B cell (primary cell): ENCODE results near the gene TEX9. TPM values are rescaled to one million over a fixed set of nuclear protein-coding genes. Genes with fewer than 3 reads are reported as not detected.

Source experiments
- ATAC-seq: fragments of 200-7000 bp; cut with Tn5 transposase; one replicate; pipeline ENCODE4 v1.10.0; 2021; ENCODE audit warnings: low read depth, mild to moderate bottlenecking, moderate number of reproducible peaks, moderate library complexity
- CTCF ChIA-PET: fragments of 350-600 bp; sonication (Branson Sonifier 250); formaldehyde crosslinking; loops from one replicate; lab custom pipeline; 2021; ENCODE audit warnings: antibody characterized with exemption, inconsistent platforms; lab: Charles Lee
- POLR2A ChIA-PET: fragments of 350-600 bp; sonication (Branson Sonifier 250); formaldehyde crosslinking; loops from one replicate; lab custom pipeline; 2021; ENCODE audit warnings: antibody characterized with exemption; lab: Charles Lee
- DNase-seq: peaks from one replicate; pipeline ENCODE4 v3.0.0; 2013
- H2AFZ ChIP-seq: 2 replicates; pipeline ENCODE4 v1.6.1; 2012; ENCODE audit warnings: mild to moderate bottlenecking, low read depth, low read length; ENCODE audit not compliant: insufficient read depth, poor library complexity, severe bottlenecking
- H3K27ac ChIP-seq, 2 donors: 1 replicate in 1 of 2; 2 replicates in 1 of 2; pipeline ENCODE4 v1.5.1; 2012 to 2013; ENCODE audit warnings: low read length in 2 of 2, mild to moderate bottlenecking in 2 of 2, moderate library complexity in 1 of 2
- H3K27me3 ChIP-seq, 4 experiments: fragments of 200-600 bp in 1 of 4; sonication (generic) in 1 of 4; replicated peaks in 1 of 4; 1 replicate in 2 of 4; 2 replicates in 2 of 4; pipeline versions ENCODE4 v1.6.1 to v1.7.0; 2013 to 2016; ENCODE audit warnings: low read length in 3 of 4, mild to moderate bottlenecking in 2 of 4, mixed read lengths in 1 of 4, moderate library complexity in 1 of 4; ENCODE audit not compliant: insufficient read depth in 4 of 4, control insufficient read depth in 3 of 4; ENCODE audit errors: control extremely low read depth in 1 of 4
- H3K36me3 ChIP-seq, 2 experiments: replicated peaks in 1 of 2; 1 replicate in 1 of 2; 2 replicates in 1 of 2; pipeline versions ENCODE4 v1.6.1 to v1.7.1; 2013; ENCODE audit warnings: low read length in 1 of 2; ENCODE audit not compliant: insufficient read depth in 2 of 2, control insufficient read depth in 1 of 2; ENCODE audit errors: control extremely low read depth in 1 of 2, extremely low read depth in 1 of 2
- H3K4me1 ChIP-seq, 2 donors: fragments of 200-600 bp in 1 of 2; sonication (generic) in 1 of 2; 1 replicate in 1 of 2; 2 replicates in 1 of 2; pipeline versions ENCODE4 v1.5.1 to v1.6.1; 2013 to 2017; ENCODE audit warnings: low read length in 2 of 2; ENCODE audit not compliant: control insufficient read depth in 2 of 2, insufficient read depth in 2 of 2
- H3K4me2 ChIP-seq: replicated peaks from 2 replicates; pipeline ENCODE3; 2012; ENCODE audit warnings: mild to moderate bottlenecking, low read depth, low read length; ENCODE audit not compliant: poor library complexity, severe bottlenecking
- H3K4me3 ChIP-seq, 5 experiments: fragments of 200-600 bp in 1 of 5; sonication (generic) in 1 of 5; 1 replicate in 3 of 5; 2 replicates in 2 of 5; pipeline versions ENCODE4 v1.5.1 to v1.7.0; 2011 to 2016; ENCODE audit warnings: low read length in 4 of 5, mild to moderate bottlenecking in 4 of 5, low read depth in 2 of 5, control low read depth in 1 of 5, moderate library complexity in 1 of 5; ENCODE audit not compliant: insufficient read depth in 1 of 5; ENCODE audit errors: control extremely low read depth in 1 of 5, extremely low read depth in 1 of 5
- H3K79me2 ChIP-seq: fragments of 200-600 bp; sonication (generic); one replicate; pipeline ENCODE4 v1.6.0; 2016; ENCODE audit warnings: low read length; ENCODE audit not compliant: control insufficient read depth, insufficient read depth
- H3K9ac ChIP-seq: fragments of 200-600 bp; sonication (generic); 2 replicates; pipeline ENCODE4 v1.6.1; 2017; ENCODE audit warnings: mild to moderate bottlenecking, low read length, moderate library complexity
- H3K9me3 ChIP-seq, 3 donors: one replicate each; pipeline versions ENCODE4 v1.6.1 to v1.7.1; 2013; ENCODE audit warnings: low read length in 2 of 3; ENCODE audit not compliant: control insufficient read depth in 2 of 3, insufficient read depth in 1 of 3; ENCODE audit errors: control extremely low read depth in 1 of 3
- H4K20me1 ChIP-seq: 2 replicates; pipeline ENCODE4 v1.6.0; 2012; ENCODE audit warnings: mild to moderate bottlenecking, low read length; ENCODE audit not compliant: insufficient read depth, control insufficient read depth, poor library complexity, severe bottlenecking
- H3K27ac Mint-ChIP-seq: one replicate; pipeline ENCODE4 v1.8.0; 2021; ENCODE audit warnings: mixed read lengths
- H3K27me3 Mint-ChIP-seq: one replicate; pipeline ENCODE4 v1.8.0; 2021; ENCODE audit warnings: mixed read lengths
- H3K4me1 Mint-ChIP-seq: one replicate; pipeline ENCODE4 v1.8.0; 2021; ENCODE audit warnings: mixed read lengths
- H3K4me3 Mint-ChIP-seq: one replicate; pipeline ENCODE4 v1.8.0; 2021; ENCODE audit warnings: mixed read lengths
- H3K9me3 Mint-ChIP-seq: one replicate; pipeline ENCODE4 v1.8.0; 2022; ENCODE audit warnings: mixed read lengths; ENCODE audit not compliant: insufficient read depth
- CTCF ChIP-seq: fragments of 200-600 bp; IDR thresholded peaks from one replicate; pipeline ENCODE4 v1.8.0; 2022; ENCODE audit warnings: antibody characterized with exemption, mild to moderate bottlenecking
- EZH2 ChIP-seq: IDR thresholded peaks from 2 replicates; pipeline ENCODE4 v1.6.1; 2012; ENCODE audit warnings: borderline replicate concordance, low read depth, mild to moderate bottlenecking, moderate library complexity, low read length; ENCODE audit not compliant: insufficient read depth, poor library complexity, severe bottlenecking
- WGBS: methylation state at CpG from one replicate; pipeline ENCODE4 v1.1.5; 2013; ENCODE audit warnings: missing lambda C conversion rate; ENCODE audit not compliant: insufficient coverage; 5-methylcytosine and 5-hydroxymethylcytosine counted together
- intact Hi-C: fragments of 100-400 bp; cut with micrococcal nuclease; formaldehyde crosslinking; loops from one replicate; pipeline ENCODE4 v1.10.0; 2022
- polyA plus RNA-seq: library from polyadenylated mRNA; depleted of rRNA; stranded (reverse); fragments of >200 nt; gene quantifications from 2 replicates; pipeline ENCODE4 v1.2.3, GENCODE V29; 2012
- total RNA-seq, 2 donors: library from RNA; stranded (reverse); fragments of 120-200 nt in 1 of 2; gene quantifications; 1 replicate in 1 of 2; 2 replicates in 1 of 2; pipeline versions ENCODE4 v1.2.3 to v1.2.4, GENCODE V29; 2013 to 2022

TEX9 gene
- total and polyA plus RNA-seq, 2 donors (not counting 1 experiment from before 2014, with no cell fraction given), result 7.6 to 43.1 TPM

- Mint-ChIP-seq H3K4me1 (peaks cover 51% of the 10 kb centered on the region), H3K27ac (peak overlapping the region; percentile 86), H3K4me3 (peak overlapping the region; percentile 81), H3K27me3 (no peaks in the 10 kb centered on the region), H3K9me3 (no peaks in the 10 kb centered on the region)
- Histone ChIP-seq H3K27ac (peak overlapping the region in 1 of 2 donors; percentile 8), H3K9ac (peak overlapping the region; percentile 76), H3K27me3 (peaks cover 0 to 8% (median 6%) of the 10 kb centered on the region in 4 experiments), H3K4me3 (peak overlapping the region in 4 of 5 experiments; percentile 1 to 71 (median 37)), H2AFZ (no peak overlapping the region), H3K4me1 (peaks cover 15 to 19% of the 10 kb centered on the region in 2 donors), H4K20me1 (no peaks in the 10 kb centered on the region), H3K79me2 (no peaks in the 10 kb centered on the region), H3K36me3 (no peaks in the 10 kb centered on the region), H3K9me3 (no peaks in the 10 kb centered on the region), H3K4me2 (peak overlapping the region; percentile 85)
- ChIA-PET CTCF (interaction anchor here (1.2 kb wide), 1 partner anchor 122 kb away, joined by 3 read pairs; no protein-coding TSS in a partner anchor), POLR2A (interaction anchor here (0.5 kb wide), 1 partner anchor 379 kb away, joined by 5 read pairs; no protein-coding TSS in a partner anchor)
- no CpG with 5 or more reads among the region's 3 CpGs for WGBS
- DNase-seq (peak; percentile 9), ATAC-seq (no peak)
- intact Hi-C loops, result loop anchor here (5.0 to 10.0 kb wide), 3 partner anchors 918 to 1338 kb away; partner anchors contain the start of gene POLR2M
- TF ChIP-seq CTCF, result no peak
Measured at GRCh38 chr15:56367156-56367555, 1.9 kb downstream of the TEX9 start.

- Histone ChIP-seq H2AFZ (no peak overlapping the region), H3K27me3 (peaks cover 0 to 8% (median 6%) of the 10 kb centered on the region in 4 experiments), H3K79me2 (no peaks in the 10 kb centered on the region), H3K4me1 (peaks cover 18 to 23% of the 10 kb centered on the region in 2 donors), H3K27ac (peak overlapping the region; percentile 8 to 39), H3K9ac (no peak overlapping the region), H4K20me1 (no peaks in the 10 kb centered on the region), H3K4me2 (peak overlapping the region; percentile 20), H3K9me3 (no peaks in the 10 kb centered on the region), H3K36me3 (no peaks in the 10 kb centered on the region), H3K4me3 (peak overlapping the region in 1 of 5 experiments; percentile 24)
- WGBS, result 72% methylated on average over 4 of the region's 4 CpGs
- Mint-ChIP-seq H3K4me3 (peak overlapping the region; percentile 30), H3K27me3 (no peaks in the 10 kb centered on the region), H3K9me3 (no peaks in the 10 kb centered on the region), H3K4me1 (peaks cover 55% of the 10 kb centered on the region), H3K27ac (peak overlapping the region; percentile 47)
- DNase-seq (peak; percentile 11), ATAC-seq (no peak)
- intact Hi-C loops, result loop anchor here (5.0 to 10.0 kb wide), 3 partner anchors 916 to 1336 kb away; partner anchors contain the start of gene POLR2M
- CTCF ChIA-PET, result no interaction called here
- POLR2A ChIA-PET, result no interaction called here
- TF ChIP-seq CTCF (no peak), EZH2 (no peak)
Measured at GRCh38 chr15:56369234-56369633, 4.0 kb downstream of the TEX9 start.
